ENCODE results near the gene RTKN2. TPM values are rescaled to one million over a fixed set of nuclear protein-coding genes. Genes with fewer than 3 reads are reported as not detected.

The RTKN2 gene
- total RNA-seq, 1 experiment from 2014 or later = 20.2 TPM

GRCh38 chr10:62175251-62175650 lies 93.4 kb downstream of the RTKN2 start:
- DNase-seq (ENCODE audit: low spot score) = no peak

- no peak for DNase-seq (ENCODE audit: low spot score)
Observed at GRCh38 chr10:62172465-62172864, 96.2 kb downstream of the RTKN2 start.

- peak; percentile 25 for DNase-seq (ENCODE audit: low spot score)
Observed at GRCh38 chr10:62171791-62172190, 96.9 kb downstream of the RTKN2 start.

- DNase-seq (ENCODE audit: low spot score) = no peak
Observed at GRCh38 chr10:62170732-62171131, 97.9 kb downstream of the RTKN2 start.

- DNase-seq (ENCODE audit: low spot score) = no peak
Observed at GRCh38 chr10:62166331-62167131, 102.1 kb downstream of the RTKN2 start.

GRCh38 chr10:62165803-62166202 lies 102.8 kb downstream of the RTKN2 start:
- DNase-seq (ENCODE audit: low spot score) = no peak

- no peak for DNase-seq (ENCODE audit: low spot score)
Observed at GRCh38 chr10:62163024-62163423, 105.6 kb downstream of the RTKN2 start.

- DNase-seq (ENCODE audit: low spot score) = no peak
Observed at GRCh38 chr10:62162261-62162981, 106.2 kb downstream of the RTKN2 start.

GRCh38 chr10:62159351-62159750 lies 109.3 kb downstream of the RTKN2 start:
- DNase-seq (ENCODE audit: low spot score) = no peak

- no peak for DNase-seq (ENCODE audit: low spot score)
Observed at GRCh38 chr10:62157601-62158000, 111.0 kb downstream of the RTKN2 start.

GRCh38 chr10:62155054-62155680 lies 113.5 kb downstream of the RTKN2 start:
- DNase-seq (ENCODE audit: low spot score) = no peak

- DNase-seq (ENCODE audit: low spot score) = no peak
Observed at GRCh38 chr10:62154231-62154630, 114.4 kb downstream of the RTKN2 start.

GRCh38 chr10:62153191-62153590 lies 115.5 kb downstream of the RTKN2 start:
- no peak for DNase-seq (ENCODE audit: low spot score)

GRCh38 chr10:62149621-62150020 lies 119.0 kb downstream of the RTKN2 start:
- DNase-seq (ENCODE audit: low spot score) = no peak

- DNase-seq (ENCODE audit: low spot score) = no peak
Observed at GRCh38 chr10:62148155-62148554, 120.5 kb downstream of the RTKN2 start.

- no peak for DNase-seq (ENCODE audit: low spot score)
Observed at GRCh38 chr10:62147425-62147824, 121.2 kb downstream of the RTKN2 start.

GRCh38 chr10:62136931-62137330 lies 131.7 kb downstream of the RTKN2 start:
- no peak for DNase-seq (ENCODE audit: low spot score)

GRCh38 chr10:62133618-62134017 lies 135.0 kb downstream of the RTKN2 start:
- no peak for DNase-seq (ENCODE audit: low spot score)

Measured in A172 (cell line).